CD14-positive monocyte (primary cell): Measurements from ENCODE around the gene BCL2L14. TPM values are rescaled to one million over a fixed set of nuclear protein-coding genes. Genes with fewer than 3 reads are reported as not detected.

ENCODE experiments used
- DNase-seq, 3 donors: peaks; one replicate each; pipeline ENCODE4 v3.0.0-alpha.2; 2011 to 2022
- H2AFZ ChIP-seq: 2 replicates; pipeline ENCODE4 v1.6.0; 2012; ENCODE audit warnings: mild to moderate bottlenecking, low read depth, low read length, inconsistent platforms; ENCODE audit not compliant: insufficient read depth, poor library complexity, severe bottlenecking
- H3K27ac ChIP-seq, 2 donors: 1 replicate in 1 of 2; 2 replicates in 1 of 2; pipeline ENCODE4 v1.5.1; 2012 to 2013; ENCODE audit warnings: low read length in 2 of 2, control low read depth in 1 of 2, inconsistent platforms in 1 of 2, low read depth in 1 of 2, mild to moderate bottlenecking in 1 of 2
- H3K27me3 ChIP-seq, 2 donors: one replicate each; pipeline versions ENCODE4 v1.6.0 to v1.6.1; 2011 to 2013; ENCODE audit warnings: low read length in 2 of 2; ENCODE audit not compliant: control insufficient read depth in 2 of 2, insufficient read depth in 2 of 2
- H3K36me3 ChIP-seq, 2 donors: replicated peaks in 1 of 2; 1 replicate in 1 of 2; 2 replicates in 1 of 2; pipeline versions ENCODE4 v1.5.1 to v1.6.1; 2012 to 2013; ENCODE audit warnings: low read length in 2 of 2, control low read depth in 1 of 2, inconsistent platforms in 1 of 2, mild to moderate bottlenecking in 1 of 2; ENCODE audit not compliant: insufficient read depth in 2 of 2, control insufficient read depth in 1 of 2
- H3K4me1 ChIP-seq, 2 donors: 1 replicate in 1 of 2; 2 replicates in 1 of 2; pipeline versions ENCODE4 v1.5.1 to v1.6.1; 2012 to 2013; ENCODE audit warnings: low read length in 2 of 2, control low read depth in 1 of 2, inconsistent platforms in 1 of 2, mild to moderate bottlenecking in 1 of 2, moderate library complexity in 1 of 2; ENCODE audit not compliant: insufficient read depth in 2 of 2, control insufficient read depth in 1 of 2
- H3K4me2 ChIP-seq: replicated peaks from 2 replicates; pipeline ENCODE3; 2012; ENCODE audit warnings: low read length, moderate library complexity, mild to moderate bottlenecking; ENCODE audit not compliant: poor library complexity, severe bottlenecking; ENCODE audit errors: extremely low read depth
- H3K4me3 ChIP-seq, 3 experiments: fragments of 200-600 bp in 1 of 3; sonication (generic) in 1 of 3; replicated peaks in 1 of 3; 1 replicate in 2 of 3; 2 replicates in 1 of 3; pipeline ENCODE4 v1.5.1; 2011 to 2013; ENCODE audit warnings: low read length in 3 of 3, mild to moderate bottlenecking in 3 of 3, control low read depth in 2 of 3, low read depth in 2 of 3, inconsistent platforms in 1 of 3, moderate library complexity in 1 of 3
- H3K79me2 ChIP-seq: 2 replicates; pipeline ENCODE4 v1.6.0; 2012; ENCODE audit warnings: mild to moderate bottlenecking, control low read depth, inconsistent platforms, low read length, moderate library complexity; ENCODE audit not compliant: insufficient read depth
- H3K9ac ChIP-seq: 2 replicates; pipeline ENCODE4 v1.6.0; 2017; ENCODE audit warnings: low read length, mild to moderate bottlenecking; ENCODE audit not compliant: insufficient read depth, poor library complexity, severe bottlenecking
- H3K9me3 ChIP-seq, 2 donors: replicated peaks in 1 of 2; 1 replicate in 1 of 2; 2 replicates in 1 of 2; pipeline versions ENCODE4 v1.5.1 to v1.6.1; 2012 to 2013; ENCODE audit warnings: low read length in 2 of 2, control low read depth in 1 of 2; ENCODE audit not compliant: control insufficient read depth in 1 of 2, insufficient read depth in 1 of 2
- H4K20me1 ChIP-seq: 2 replicates; pipeline ENCODE4 v1.6.0; 2012; ENCODE audit warnings: mild to moderate bottlenecking, low read length, control low read depth, moderate library complexity; ENCODE audit not compliant: insufficient read depth
- H3K27ac Mint-ChIP-seq, 7 donors: one replicate each; pipeline ENCODE4 v1.8.0; 2020; ENCODE audit warnings: mild to moderate bottlenecking in 7 of 7, mixed read lengths in 7 of 7, moderate library complexity in 6 of 7, inconsistent platforms in 2 of 7
- H3K27me3 Mint-ChIP-seq, 3 donors: one replicate each; pipeline ENCODE4 v1.8.0; 2021 to 2022; ENCODE audit warnings: low read depth in 3 of 3, mild to moderate bottlenecking in 3 of 3, mixed read lengths in 3 of 3, moderate library complexity in 3 of 3, inconsistent platforms in 1 of 3
- H3K36me3 Mint-ChIP-seq, 2 donors: one replicate each; pipeline ENCODE4 v1.8.0; 2020; ENCODE audit warnings: mixed read lengths in 2 of 2, inconsistent platforms in 1 of 2, mild to moderate bottlenecking in 1 of 2
- H3K4me1 Mint-ChIP-seq: one replicate; pipeline ENCODE4 v1.8.0; 2020; ENCODE audit warnings: mild to moderate bottlenecking, mixed read lengths
- H3K4me3 Mint-ChIP-seq, 2 donors: one replicate each; pipeline ENCODE4 v1.8.0; 2020; ENCODE audit warnings: mild to moderate bottlenecking in 2 of 2, mixed read lengths in 2 of 2, moderate library complexity in 1 of 2
- H3K9me3 Mint-ChIP-seq, 7 donors: one replicate each; pipeline ENCODE4 v1.8.0; 2020 to 2022; ENCODE audit warnings: mixed read lengths in 7 of 7, mild to moderate bottlenecking in 6 of 7, moderate library complexity in 6 of 7, inconsistent platforms in 2 of 7
- CTCF ChIP-seq: fragments of 200-600 bp; IDR thresholded peaks from one replicate; pipeline ENCODE4 v1.8.0; 2022; ENCODE audit warnings: antibody characterized with exemption, mild to moderate bottlenecking
- WGBS: methylation state at CpG from one replicate; pipeline ENCODE4 v1.1.5; 2013; ENCODE audit warnings: missing lambda C conversion rate; ENCODE audit not compliant: insufficient coverage; 5-methylcytosine and 5-hydroxymethylcytosine counted together
- intact Hi-C, 2 donors: fragments of 100-400 bp; cut with micrococcal nuclease; formaldehyde crosslinking; loops; one replicate each; pipeline versions ENCODE4 v1.15.0 to v1.15.1; 2023
- polyA plus RNA-seq, 3 donors: library from polyadenylated mRNA; depleted of rRNA in 1 of 3; unstranded in 2 of 3; stranded (reverse) in 1 of 3; fragments of 300-500 nt in 2 of 3; fragments of >200 nt in 1 of 3; fragmentation: Illumina TruSeq in 2 of 3; gene quantifications; 1 replicate in 2 of 3; 2 replicates in 1 of 3; pipeline ENCODE4 v1.2.3, GENCODE V29; 2012 to 2021

BCL2L14 gene
- polyA plus RNA-seq, 3 donors, result not detected

GRCh38 chr12:12091071-12091470 is 20.3 kb downstream of the BCL2L14 start:
- Mint-ChIP-seq H3K4me3 (no peak overlapping the region), H3K27ac (no peak overlapping the region), H3K9me3 (peaks cover 0 to 2% (median 0%) of the 10 kb centered on the region in 7 donors), H3K36me3 (no peaks in the 10 kb centered on the region), H3K4me1 (no peaks in the 10 kb centered on the region), H3K27me3 (peaks cover 2 to 10% (median 7%) of the 10 kb centered on the region in 3 donors)
- no peak overlapping the region for H3K4me3 ChIP-seq
- H3K27ac ChIP-seq, result no peak overlapping the region
- no peaks in the 10 kb centered on the region for H3K27me3 ChIP-seq
- no peaks in the 10 kb centered on the region for H3K36me3 ChIP-seq
- no peak overlapping the region for H2AFZ ChIP-seq
- H3K9ac ChIP-seq, result no peak overlapping the region
- no peaks in the 10 kb centered on the region for H4K20me1 ChIP-seq
- WGBS, result 96% methylated on average over 3 of the region's 3 CpGs
- H3K9me3 ChIP-seq, result no peaks in the 10 kb centered on the region
- no peak for TF ChIP-seq CTCF
- no peaks in the 10 kb centered on the region for H3K4me1 ChIP-seq
- H3K79me2 ChIP-seq, result no peaks in the 10 kb centered on the region
- no peak overlapping the region for H3K4me2 ChIP-seq
- intact Hi-C loops, result no loop called here
- DNase-seq, result no peak

DNA sequence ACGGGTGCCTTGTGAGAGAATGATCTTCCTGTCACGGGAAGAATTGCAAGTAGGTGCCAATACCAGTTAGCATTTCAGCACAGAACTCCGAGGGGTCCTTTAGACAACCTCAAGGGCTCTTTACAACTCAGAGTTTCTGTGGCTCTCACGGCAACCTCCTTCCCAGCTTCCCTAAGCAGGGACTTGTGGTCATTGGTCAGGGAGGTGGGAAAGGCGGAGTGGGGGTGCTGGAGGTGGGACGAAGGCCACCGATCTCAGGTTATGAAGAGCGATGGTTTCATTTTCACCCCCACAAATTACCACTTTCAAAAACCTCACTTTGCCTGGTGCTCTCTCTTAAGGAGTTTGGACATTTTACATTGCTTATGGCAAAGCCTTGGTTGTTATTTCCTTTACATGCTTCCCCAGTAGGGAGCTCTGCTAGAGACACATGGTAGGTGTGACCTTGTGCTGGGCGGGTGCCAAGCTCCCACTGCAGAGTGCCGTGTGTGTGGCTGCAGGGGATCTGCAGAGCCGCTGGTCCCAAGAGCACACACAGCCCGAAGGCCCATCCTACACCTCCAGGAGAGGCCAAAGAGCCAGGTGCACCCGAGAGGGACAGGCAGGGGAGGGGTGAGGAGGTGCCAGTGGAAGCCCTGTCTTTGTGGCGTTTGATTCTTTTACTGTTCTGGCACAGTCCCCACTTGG is 21.4 kb downstream of the BCL2L14 start:
- Histone ChIP-seq H3K9me3 (no peaks in the 10 kb centered on the region), H4K20me1 (no peaks in the 10 kb centered on the region), H3K9ac (no peak overlapping the region), H3K36me3 (no peaks in the 10 kb centered on the region), H3K4me2 (no peak overlapping the region), H3K27me3 (no peaks in the 10 kb centered on the region), H3K27ac (no peak overlapping the region), H3K79me2 (no peaks in the 10 kb centered on the region), H3K4me1 (no peaks in the 10 kb centered on the region), H3K4me3 (no peak overlapping the region), H2AFZ (no peak overlapping the region)
- H3K27me3 Mint-ChIP-seq, result peaks cover 2 to 10% (median 7%) of the 10 kb centered on the region in 3 donors
- intact Hi-C loops, result no loop called here
- DNase-seq, result no peak
- no peak for TF ChIP-seq CTCF
- H3K4me1 Mint-ChIP-seq, result no peaks in the 10 kb centered on the region
- H3K4me3 Mint-ChIP-seq, result no peak overlapping the region
- no peak overlapping the region for H3K27ac Mint-ChIP-seq
- H3K9me3 Mint-ChIP-seq, result peaks cover 0 to 2% (median 0%) of the 10 kb centered on the region in 7 donors
- WGBS, result 90% methylated on average over 3 of the region's 14 CpGs
- no peaks in the 10 kb centered on the region for H3K36me3 Mint-ChIP-seq
